GM10847 (cell line): ENCODE results near the gene OR1K1.

Experiments used
- POLR2A ChIP-seq: IDR thresholded peaks from 2 replicates; pipeline ENCODE4 v1.6.1; 2011; ENCODE audit not compliant: insufficient read length; ENCODE audit errors: extremely low read depth

Gene OR1K1

GRCh38 chr9:122800066-122801060 lies at the start of gene OR1K1:
TSS of gene OR1K1 (plus strand) at chr9:122800123. CDS start at chr9:122800123, 0 bp downstream.
- no peak for TF ChIP-seq POLR2A

GRCh38 chr9:122754825-122755224 lies 45.1 kb upstream of the OR1K1 start:
- TF ChIP-seq POLR2A: no peak

GRCh38 chr9:122767817-122768216 lies 32.1 kb upstream of the OR1K1 start:
- no peak for TF ChIP-seq POLR2A

GRCh38 chr9:122777052-122777451 lies 22.9 kb upstream of the OR1K1 start:
- no peak for TF ChIP-seq POLR2A

- TF ChIP-seq POLR2A: no peak
Measured at GRCh38 chr9:122777935-122778627, 21.8 kb upstream of the OR1K1 start.

DNA sequence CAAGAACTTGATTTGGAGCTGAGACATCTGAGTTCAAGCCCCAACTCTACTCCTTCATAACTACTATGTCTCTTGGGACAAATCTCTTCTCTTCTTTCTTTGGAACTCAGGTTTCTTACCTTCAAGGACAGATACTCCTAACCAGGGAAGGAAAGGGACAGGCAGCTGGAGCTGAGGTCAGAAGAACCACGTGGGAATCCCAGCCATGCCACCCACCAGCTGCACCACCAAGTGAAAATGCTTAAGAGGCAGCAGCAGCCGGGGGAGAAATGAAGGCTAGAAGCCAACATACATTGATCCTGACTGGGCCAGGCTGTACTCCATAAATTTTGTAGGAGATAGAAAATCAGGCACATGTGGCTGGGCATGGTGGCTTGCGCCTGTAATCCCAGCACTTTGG lies 20.7 kb upstream of the OR1K1 start:
- no peak for TF ChIP-seq POLR2A

DNA sequence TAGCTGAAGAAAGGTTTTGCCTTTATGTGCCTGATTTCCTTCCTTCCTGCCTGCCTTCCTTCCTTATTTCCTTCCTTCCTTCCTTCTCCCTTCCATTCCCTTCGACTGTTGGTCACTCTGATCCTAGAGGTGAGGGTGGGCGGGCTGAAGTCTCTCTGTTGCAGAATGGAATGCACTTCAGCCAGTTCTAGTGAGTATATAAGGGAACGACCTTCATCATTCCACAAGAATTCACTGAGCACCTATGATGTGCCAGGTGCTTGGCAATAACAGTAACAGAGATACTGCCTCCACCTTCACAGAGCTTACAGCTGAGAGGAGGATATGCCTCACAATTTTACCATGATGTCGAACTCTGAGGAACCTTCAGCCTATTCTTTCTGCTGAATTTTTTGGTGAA lies 19.9 kb upstream of the OR1K1 start:
- no peak for TF ChIP-seq POLR2A

- no peak for TF ChIP-seq POLR2A
Measured at GRCh38 chr9:122781671-122782070, 18.3 kb upstream of the OR1K1 start.

DNA sequence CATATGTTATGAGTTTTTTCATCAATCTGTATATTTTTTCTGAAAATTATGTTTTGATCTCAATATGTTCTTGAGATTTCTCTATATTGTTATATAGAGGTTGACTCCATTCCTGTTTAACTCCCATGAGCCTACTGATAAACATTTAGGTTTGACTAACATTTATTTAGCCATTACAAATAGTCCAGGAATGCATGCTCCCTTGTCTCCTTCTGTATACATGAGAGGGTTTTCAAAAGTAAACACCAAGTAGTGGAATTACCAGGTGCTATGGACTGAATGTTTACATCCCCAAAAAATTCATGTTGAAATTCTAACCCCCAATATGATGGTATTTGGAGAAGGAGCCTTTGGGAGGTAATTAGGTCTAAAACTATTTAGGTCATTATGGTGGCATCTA lies 14.7 kb upstream of the OR1K1 start:
- TF ChIP-seq POLR2A: no peak

GRCh38 chr9:122786338-122786737 lies 13.6 kb upstream of the OR1K1 start:
- no peak for TF ChIP-seq POLR2A

GRCh38 chr9:122788831-122789230 lies 11.1 kb upstream of the OR1K1 start, which contains the start of gene OR5C1:
TSS of gene OR5C1 (plus strand) at chr9:122788933. CDS start at chr9:122788933, 0 bp downstream.
- no peak for TF ChIP-seq POLR2A

DNA sequence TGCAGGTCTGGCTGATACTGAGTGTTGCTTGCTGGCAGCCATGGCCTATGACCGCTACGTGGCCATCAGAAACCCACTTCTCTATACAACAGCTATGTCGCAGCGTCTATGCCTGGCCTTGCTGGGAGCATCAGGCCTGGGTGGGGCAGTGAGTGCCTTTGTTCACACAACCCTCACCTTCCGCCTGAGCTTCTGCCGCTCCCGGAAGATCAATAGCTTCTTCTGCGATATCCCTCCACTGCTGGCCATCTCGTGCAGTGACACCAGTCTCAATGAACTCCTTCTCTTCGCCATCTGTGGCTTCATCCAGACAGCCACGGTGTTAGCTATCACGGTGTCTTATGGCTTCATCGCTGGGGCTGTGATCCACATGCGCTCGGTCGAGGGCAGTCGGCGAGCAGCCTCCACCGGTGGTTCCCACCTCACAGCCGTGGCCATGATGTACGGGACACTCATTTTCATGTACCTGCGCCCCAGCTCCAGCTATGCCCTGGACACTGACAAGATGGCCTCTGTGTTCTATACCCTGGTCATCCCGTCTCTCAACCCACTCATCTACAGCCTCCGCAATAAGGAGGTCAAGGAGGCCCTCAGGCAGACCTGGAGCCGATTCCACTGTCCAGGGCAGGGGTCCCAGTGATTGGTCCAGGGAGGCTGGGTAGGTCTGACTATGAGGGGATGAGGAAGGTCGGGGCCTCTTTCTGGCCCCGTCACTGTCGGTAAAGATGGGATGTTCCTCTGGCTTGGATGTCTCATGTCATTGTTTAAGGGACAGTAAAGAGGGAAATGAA lies 10.5 kb upstream of the OR1K1 start:
- no peak for TF ChIP-seq POLR2A

GRCh38 chr9:122791872-122792669 lies 7.9 kb upstream of the OR1K1 start:
- TF ChIP-seq POLR2A: no peak

GRCh38 chr9:122797316-122798063 lies 2.4 kb upstream of the OR1K1 start:
- no peak for TF ChIP-seq POLR2A
